ENCODE data around the gene SHLD1.

- TF ChIP-seq CTCF (IDR thresholded peaks at IDR 0.05; ENCODE audit: poor library complexity) (peak; percentile 95), EZH2 (IDR thresholded peaks at IDR 0.05; ENCODE audit: borderline replicate concordance) (no peak)
These were observed 38.2 kb downstream of the SHLD1 start for GRCh38 chr20:5788385-5788895.
